ENCODE measurements around the gene MYLK4.

Gene MYLK4

GRCh38 chr6:2718334-2719092 lies 32.2 kb downstream of the MYLK4 start:
- Mint-ChIP-seq H3K27ac (ENCODE audit: low read depth) (no peak overlapping the region), H3K4me1 (no peaks in the 10 kb centered on the region), H3K9me3 (no peaks in the 10 kb centered on the region), H3K27me3 (peaks cover 9% of the 10 kb centered on the region), H3K4me3 (no peak overlapping the region), H3K36me3 (ENCODE audit: insufficient read depth) (no peaks in the 10 kb centered on the region)
- DNase-seq (ENCODE audit: low spot score in 2 of 2) (no peak), ATAC-seq (replicated peaks; ENCODE audit: extremely low read depth, poor library complexity, severe bottlenecking) (no peak)

GRCh38 chr6:2716936-2717700 lies 33.6 kb downstream of the MYLK4 start:
- H3K4me3 Mint-ChIP-seq, result no peak overlapping the region
- ATAC-seq (replicated peaks; ENCODE audit: extremely low read depth, poor library complexity, severe bottlenecking) (no peak), DNase-seq (ENCODE audit: low spot score in 2 of 2) (no peak)
- H3K36me3 Mint-ChIP-seq (ENCODE audit: insufficient read depth), result no peaks in the 10 kb centered on the region
- H3K27me3 Mint-ChIP-seq, result peaks cover 23% of the 10 kb centered on the region
- no peaks in the 10 kb centered on the region for H3K9me3 Mint-ChIP-seq
- no peak overlapping the region for H3K27ac Mint-ChIP-seq (ENCODE audit: low read depth)
- H3K4me1 Mint-ChIP-seq, result no peaks in the 10 kb centered on the region

GRCh38 chr6:2715737-2716136 lies 35.0 kb downstream of the MYLK4 start:
- ATAC-seq (replicated peaks; ENCODE audit: extremely low read depth, poor library complexity, severe bottlenecking) (no peak), DNase-seq (ENCODE audit: low spot score in 2 of 2) (no peak)
- Mint-ChIP-seq H3K27me3 (peaks cover 30% of the 10 kb centered on the region), H3K4me3 (no peak overlapping the region), H3K27ac (ENCODE audit: low read depth) (no peak overlapping the region), H3K9me3 (no peaks in the 10 kb centered on the region), H3K4me1 (no peaks in the 10 kb centered on the region), H3K36me3 (ENCODE audit: insufficient read depth) (peaks cover 2% of the 10 kb centered on the region)

- Mint-ChIP-seq H3K4me3 (no peak overlapping the region), H3K27me3 (peaks cover 44% of the 10 kb centered on the region), H3K36me3 (ENCODE audit: insufficient read depth) (peaks cover 2% of the 10 kb centered on the region), H3K27ac (ENCODE audit: low read depth) (no peak overlapping the region), H3K9me3 (peaks cover 7% of the 10 kb centered on the region), H3K4me1 (no peaks in the 10 kb centered on the region)
- ATAC-seq (replicated peaks; ENCODE audit: extremely low read depth, poor library complexity, severe bottlenecking) (no peak), DNase-seq (ENCODE audit: low spot score in 2 of 2) (no peak)
Observed at GRCh38 chr6:2714111-2714895, 36.4 kb downstream of the MYLK4 start.

GRCh38 chr6:2713473-2714110 lies 37.1 kb downstream of the MYLK4 start:
- H3K9me3 Mint-ChIP-seq, result peaks cover 7% of the 10 kb centered on the region
- ATAC-seq (replicated peaks; ENCODE audit: extremely low read depth, poor library complexity, severe bottlenecking) (no peak), DNase-seq (ENCODE audit: low spot score in 2 of 2) (no peak)
- H3K27me3 Mint-ChIP-seq, result peaks cover 51% of the 10 kb centered on the region
- H3K4me1 Mint-ChIP-seq, result no peaks in the 10 kb centered on the region
- peaks cover 2% of the 10 kb centered on the region for H3K36me3 Mint-ChIP-seq (ENCODE audit: insufficient read depth)
- H3K4me3 Mint-ChIP-seq, result no peak overlapping the region
- no peak overlapping the region for H3K27ac Mint-ChIP-seq (ENCODE audit: low read depth)

GRCh38 chr6:2712102-2712501 lies 38.6 kb downstream of the MYLK4 start:
- no peak for DNase-seq (ENCODE audit: low spot score in 2 of 2)
- H3K27me3 Mint-ChIP-seq, result peaks cover 62% of the 10 kb centered on the region
- no peak overlapping the region for H3K4me3 Mint-ChIP-seq
- H3K9me3 Mint-ChIP-seq, result peaks cover 7% of the 10 kb centered on the region
- ATAC-seq (replicated peaks; ENCODE audit: extremely low read depth, poor library complexity, severe bottlenecking), result no peak
- H3K36me3 Mint-ChIP-seq (ENCODE audit: insufficient read depth), result peaks cover 2% of the 10 kb centered on the region
- H3K27ac Mint-ChIP-seq (ENCODE audit: low read depth), result no peak overlapping the region
- no peaks in the 10 kb centered on the region for H3K4me1 Mint-ChIP-seq

GRCh38 chr6:2710412-2710811 lies 40.3 kb downstream of the MYLK4 start:
- Mint-ChIP-seq H3K9me3 (peaks cover 7% of the 10 kb centered on the region), H3K27me3 (peaks cover 74% of the 10 kb centered on the region), H3K4me3 (no peak overlapping the region), H3K27ac (ENCODE audit: low read depth) (no peak overlapping the region), H3K36me3 (ENCODE audit: insufficient read depth) (peaks cover 2% of the 10 kb centered on the region), H3K4me1 (no peaks in the 10 kb centered on the region)
- DNase-seq (ENCODE audit: low spot score in 2 of 2) (no peak), ATAC-seq (replicated peaks; ENCODE audit: extremely low read depth, poor library complexity, severe bottlenecking) (no peak)

GRCh38 chr6:2708456-2708855 lies 42.3 kb downstream of the MYLK4 start:
- ATAC-seq (replicated peaks; ENCODE audit: extremely low read depth, poor library complexity, severe bottlenecking) (no peak), DNase-seq (ENCODE audit: low spot score in 2 of 2) (no peak)
- peaks cover 2% of the 10 kb centered on the region for H3K36me3 Mint-ChIP-seq (ENCODE audit: insufficient read depth)
- H3K4me1 Mint-ChIP-seq, result no peaks in the 10 kb centered on the region
- H3K9me3 Mint-ChIP-seq, result peaks cover 7% of the 10 kb centered on the region
- H3K27me3 Mint-ChIP-seq, result peaks cover 80% of the 10 kb centered on the region
- no peak overlapping the region for H3K4me3 Mint-ChIP-seq
- H3K27ac Mint-ChIP-seq (ENCODE audit: low read depth), result no peak overlapping the region

GRCh38 chr6:2706558-2706957 lies 44.2 kb downstream of the MYLK4 start:
- H3K4me1 Mint-ChIP-seq, result no peaks in the 10 kb centered on the region
- no peak overlapping the region for H3K4me3 Mint-ChIP-seq
- H3K36me3 Mint-ChIP-seq (ENCODE audit: insufficient read depth), result peaks cover 2% of the 10 kb centered on the region
- peaks cover 7% of the 10 kb centered on the region for H3K9me3 Mint-ChIP-seq
- H3K27me3 Mint-ChIP-seq, result peaks cover 62% of the 10 kb centered on the region
- no peak for DNase-seq (ENCODE audit: low spot score in 2 of 2)
- H3K27ac Mint-ChIP-seq (ENCODE audit: low read depth), result no peak overlapping the region
- no peak for ATAC-seq (replicated peaks; ENCODE audit: extremely low read depth, poor library complexity, severe bottlenecking)

GRCh38 chr6:2705256-2705655 lies 45.5 kb downstream of the MYLK4 start:
- no peaks in the 10 kb centered on the region for H3K36me3 Mint-ChIP-seq (ENCODE audit: insufficient read depth)

GRCh38 chr6:2697291-2697690 lies 53.4 kb downstream of the MYLK4 start:
- no peaks in the 10 kb centered on the region for H3K4me1 Mint-ChIP-seq
- DNase-seq (ENCODE audit: low spot score in 2 of 2) (no peak), ATAC-seq (replicated peaks; ENCODE audit: extremely low read depth, poor library complexity, severe bottlenecking) (no peak)
- no peaks in the 10 kb centered on the region for H3K9me3 Mint-ChIP-seq
- no peak overlapping the region for H3K4me3 Mint-ChIP-seq
- no peak overlapping the region for H3K27ac Mint-ChIP-seq (ENCODE audit: low read depth)
- H3K27me3 Mint-ChIP-seq, result peaks cover 34% of the 10 kb centered on the region
- H3K36me3 Mint-ChIP-seq (ENCODE audit: insufficient read depth), result no peaks in the 10 kb centered on the region

More at GRCh38 chr6:2705256-2705655, 45.5 kb downstream of the MYLK4 start:
- H3K27ac Mint-ChIP-seq (ENCODE audit: low read depth), result no peak overlapping the region
- no peak overlapping the region for H3K4me3 Mint-ChIP-seq
- H3K4me1 Mint-ChIP-seq, result no peaks in the 10 kb centered on the region
- peaks cover 62% of the 10 kb centered on the region for H3K27me3 Mint-ChIP-seq
- peaks cover 3% of the 10 kb centered on the region for H3K9me3 Mint-ChIP-seq
- no peak for ATAC-seq (replicated peaks; ENCODE audit: extremely low read depth, poor library complexity, severe bottlenecking)
- no peak for DNase-seq (ENCODE audit: low spot score in 2 of 2)

- H3K27ac Mint-ChIP-seq (ENCODE audit: low read depth), result no peak overlapping the region
- ATAC-seq (replicated peaks; ENCODE audit: extremely low read depth, poor library complexity, severe bottlenecking) (no peak), DNase-seq (ENCODE audit: low spot score in 2 of 2) (no peak)
- H3K36me3 Mint-ChIP-seq (ENCODE audit: insufficient read depth), result no peaks in the 10 kb centered on the region
- no peaks in the 10 kb centered on the region for H3K9me3 Mint-ChIP-seq
- H3K4me3 Mint-ChIP-seq, result no peak overlapping the region
- H3K27me3 Mint-ChIP-seq, result peaks cover 29% of the 10 kb centered on the region
- H3K4me1 Mint-ChIP-seq, result no peaks in the 10 kb centered on the region
Observed at GRCh38 chr6:2695454-2696095, 55.1 kb downstream of the MYLK4 start.
